SJCRH30 (cell line): ENCODE measurements around the gene HPCAL1. TPM values are rescaled to one million over a fixed set of nuclear protein-coding genes. Genes with fewer than 3 reads are reported as not detected.

ENCODE experiments used
- DNase-seq, 2 experiments: peaks; one replicate each; pipeline ENCODE4 v3.0.0-alpha.2; 2015 to 2020
- H3K27ac ChIP-seq: fragments of 250-450 bp; sonication (Bioruptor Pico); 2 replicates; pipeline ENCODE4 v1.5.1; 2020; ENCODE audit warnings: mild to moderate bottlenecking, moderate library complexity
- H3K27me3 ChIP-seq: fragments of 250-450 bp; sonication (Bioruptor Pico); 2 replicates; pipeline ENCODE4 v1.5.1; 2020; ENCODE audit warnings: mild to moderate bottlenecking, moderate library complexity
- H3K36me3 ChIP-seq: fragments of 250-450 bp; sonication (Bioruptor Pico); 2 replicates; pipeline ENCODE4 v1.5.1; 2020; ENCODE audit warnings: mild to moderate bottlenecking, moderate library complexity
- H3K4me1 ChIP-seq: fragments of 250-450 bp; sonication (Bioruptor Pico); 2 replicates; pipeline ENCODE4 v1.5.1; 2020; ENCODE audit warnings: mild to moderate bottlenecking, moderate library complexity
- H3K4me3 ChIP-seq: fragments of 250-450 bp; sonication (Bioruptor Pico); 2 replicates; pipeline ENCODE4 v1.5.1; 2020; ENCODE audit warnings: mild to moderate bottlenecking, moderate library complexity
- H3K9me3 ChIP-seq: fragments of 250-450 bp; sonication (Bioruptor Pico); replicated peaks from 2 replicates; pipeline ENCODE4 v1.5.1; 2020; ENCODE audit warnings: mild to moderate bottlenecking, moderate library complexity
- total RNA-seq: library from RNA; depleted of rRNA; stranded (reverse); fragments of >200 nt; shearing (Covaris generic); gene quantifications from 2 replicates; pipeline ENCODE4 v1.2.3, GENCODE V29; 2014

The HPCAL1 gene
- total RNA-seq, 1 experiment from 2014 or later = 52.4 TPM

- no peak for DNase-seq
- Histone ChIP-seq H3K36me3 (no peaks in the 10 kb centered on the region), H3K4me3 (no peak overlapping the region), H3K27ac (no peak overlapping the region), H3K27me3 (no peaks in the 10 kb centered on the region), H3K4me1 (peaks cover 6% of the 10 kb centered on the region; the same call in 1 of the 2 replicates), H3K9me3 (no peaks in the 10 kb centered on the region)
Observed at GRCh38 chr2:10370390-10370789, 67.7 kb downstream of the HPCAL1 start.

GRCh38 chr2:10370895-10371294 is 68.2 kb downstream of the HPCAL1 start:
- DNase-seq = no peak
- Histone ChIP-seq H3K4me1 (peaks cover 6% of the 10 kb centered on the region), H3K4me3 (no peak overlapping the region), H3K9me3 (no peaks in the 10 kb centered on the region), H3K36me3 (no peaks in the 10 kb centered on the region), H3K27ac (no peak overlapping the region), H3K27me3 (no peaks in the 10 kb centered on the region)

- H3K9me3 ChIP-seq = no peaks in the 10 kb centered on the region
- H3K27ac ChIP-seq = no peak overlapping the region
- no peak overlapping the region for H3K4me3 ChIP-seq
- no peaks in the 10 kb centered on the region for H3K27me3 ChIP-seq
- peaks cover 6% of the 10 kb centered on the region for H3K4me1 ChIP-seq
- DNase-seq = no peak
- H3K36me3 ChIP-seq = no peaks in the 10 kb centered on the region
Observed at GRCh38 chr2:10371441-10372196, 68.9 kb downstream of the HPCAL1 start.

GRCh38 chr2:10372203-10372861 is 69.6 kb downstream of the HPCAL1 start:
- Histone ChIP-seq H3K4me1 (peaks cover 6% of the 10 kb centered on the region), H3K27ac (no peak overlapping the region), H3K36me3 (no peaks in the 10 kb centered on the region), H3K4me3 (no peak overlapping the region), H3K27me3 (no peaks in the 10 kb centered on the region), H3K9me3 (no peaks in the 10 kb centered on the region)
- no peak for DNase-seq

GRCh38 chr2:10372862-10373240 is 70.1 kb downstream of the HPCAL1 start:
- no peaks in the 10 kb centered on the region for H3K9me3 ChIP-seq
- H3K27me3 ChIP-seq = no peaks in the 10 kb centered on the region
- peaks cover 12% of the 10 kb centered on the region for H3K4me1 ChIP-seq
- DNase-seq = no peak
- H3K36me3 ChIP-seq = no peaks in the 10 kb centered on the region
- H3K27ac ChIP-seq = no peak overlapping the region
- no peak overlapping the region for H3K4me3 ChIP-seq

- Histone ChIP-seq H3K36me3 (no peaks in the 10 kb centered on the region), H3K4me3 (no peak overlapping the region), H3K4me1 (peaks cover 21% of the 10 kb centered on the region), H3K27ac (no peak overlapping the region), H3K27me3 (no peaks in the 10 kb centered on the region), H3K9me3 (no peaks in the 10 kb centered on the region)
- no peak for DNase-seq
Observed at GRCh38 chr2:10373931-10374330, 71.2 kb downstream of the HPCAL1 start.

GRCh38 chr2:10374362-10374943 is 71.7 kb downstream of the HPCAL1 start:
- peaks cover 23% of the 10 kb centered on the region for H3K4me1 ChIP-seq
- no peak for DNase-seq
- no peaks in the 10 kb centered on the region for H3K36me3 ChIP-seq
- no peaks in the 10 kb centered on the region for H3K9me3 ChIP-seq
- H3K27ac ChIP-seq = no peak overlapping the region
- no peak overlapping the region for H3K4me3 ChIP-seq
- H3K27me3 ChIP-seq = no peaks in the 10 kb centered on the region

- H3K9me3 ChIP-seq = no peaks in the 10 kb centered on the region
- no peak overlapping the region for H3K4me3 ChIP-seq
- no peak overlapping the region for H3K27ac ChIP-seq
- peaks cover 23% of the 10 kb centered on the region for H3K4me1 ChIP-seq
- H3K27me3 ChIP-seq = no peaks in the 10 kb centered on the region
- no peaks in the 10 kb centered on the region for H3K36me3 ChIP-seq
- DNase-seq = no peak
Observed at GRCh38 chr2:10375570-10376281, 73.0 kb downstream of the HPCAL1 start.

GRCh38 chr2:10377052-10377746 is 74.5 kb downstream of the HPCAL1 start:
- Histone ChIP-seq H3K4me1 (peaks cover 19% of the 10 kb centered on the region), H3K4me3 (no peak overlapping the region), H3K9me3 (no peaks in the 10 kb centered on the region), H3K36me3 (no peaks in the 10 kb centered on the region), H3K27me3 (no peaks in the 10 kb centered on the region), H3K27ac (peak overlapping the region; percentile 55)
- DNase-seq = no peak

GRCh38 chr2:10377747-10378085 is 75.0 kb downstream of the HPCAL1 start:
- H3K27ac ChIP-seq = peak overlapping the region; percentile 55
- no peak overlapping the region for H3K4me3 ChIP-seq
- no peaks in the 10 kb centered on the region for H3K27me3 ChIP-seq
- no peaks in the 10 kb centered on the region for H3K9me3 ChIP-seq
- peaks cover 24% of the 10 kb centered on the region for H3K4me1 ChIP-seq
- H3K36me3 ChIP-seq = no peaks in the 10 kb centered on the region
- no peak for DNase-seq

GRCh38 chr2:10378189-10378588 is 75.5 kb downstream of the HPCAL1 start:
- Histone ChIP-seq H3K36me3 (no peaks in the 10 kb centered on the region), H3K9me3 (no peaks in the 10 kb centered on the region), H3K27me3 (no peaks in the 10 kb centered on the region), H3K4me1 (peaks cover 26% of the 10 kb centered on the region), H3K27ac (peak overlapping the region; percentile 55), H3K4me3 (no peak overlapping the region)
- peak; percentile 77 to 86 for DNase-seq

- H3K9me3 ChIP-seq = no peaks in the 10 kb centered on the region
- no peak overlapping the region for H3K27ac ChIP-seq
- peaks cover 26% of the 10 kb centered on the region for H3K4me1 ChIP-seq
- DNase-seq = no peak
- H3K36me3 ChIP-seq = no peaks in the 10 kb centered on the region
- no peaks in the 10 kb centered on the region for H3K27me3 ChIP-seq
- H3K4me3 ChIP-seq = no peak overlapping the region
Observed at GRCh38 chr2:10380048-10380926, 77.6 kb downstream of the HPCAL1 start.

GRCh38 chr2:10381997-10382353 is 79.3 kb downstream of the HPCAL1 start:
- Histone ChIP-seq H3K9me3 (no peaks in the 10 kb centered on the region), H3K27ac (no peak overlapping the region), H3K27me3 (no peaks in the 10 kb centered on the region), H3K4me3 (no peak overlapping the region), H3K4me1 (peaks cover 26% of the 10 kb centered on the region), H3K36me3 (no peaks in the 10 kb centered on the region)
- DNase-seq = no peak
